Endothelial cell of umbilical vein (primary cell): Measurements from ENCODE around the gene EN2. TPM values are rescaled to one million over a fixed set of nuclear protein-coding genes. Genes with fewer than 3 reads are reported as not detected.
A peak's percentile ranks its signal among the peaks of the same experiment; 100 is the strongest.

Experiments used
- BruUV-seq: library from RNA; stranded (reverse); fragments of 400-500 nt; replicated peaks from 2 replicates; lab custom pipeline; 2021; lab: Mats Ljungman, UMichigan
- CTCF ChIA-PET: fragments of 300-600, 350-600 bp; sonication (Branson Sonifier 250); formaldehyde crosslinking; loops from one replicate; lab custom pipeline; 2021; ENCODE audit warnings: antibody characterized with exemption, inconsistent platforms; lab: Charles Lee
- POLR2A ChIA-PET: fragments of 300-600, 350-600 bp; sonication (Branson Sonifier 250); formaldehyde crosslinking; loops from one replicate; lab custom pipeline; 2021; ENCODE audit warnings: antibody characterized with exemption, inconsistent platforms; lab: Charles Lee
- DNase-seq: peaks from one replicate; pipeline ENCODE4 v3.0.0-alpha.2; 2011; ENCODE audit warnings: low read depth, low spot score
- FAIRE-seq: peaks from 2 replicates; lab custom pipeline; 2011; peaks lifted over from hg19 to GRCh38; lab: Jason Lieb, UNC
- H2AFZ ChIP-seq: 2 replicates; pipeline ENCODE4 v1.6.0; 2012; ENCODE audit warnings: low read depth, low read length, control low read depth, inconsistent platforms
- H3K27ac ChIP-seq: 2 replicates; pipeline ENCODE4 v1.5.1; 2011; ENCODE audit warnings: low read depth, mild to moderate bottlenecking, control low read depth, low read length, moderate library complexity; ENCODE audit not compliant: insufficient read depth
- H3K27me3 ChIP-seq, 2 experiments: 2 replicates each; pipeline versions ENCODE4 v1.6.0 to v1.6.1; 2011; ENCODE audit warnings: low read length in 2 of 2, mixed read lengths in 1 of 2; ENCODE audit not compliant: control insufficient read depth in 2 of 2, insufficient read depth in 2 of 2
- H3K36me3 ChIP-seq, 2 experiments: 2 replicates in 1 of 2; 3 replicates in 1 of 2; pipeline ENCODE4 v1.5.1; 2011; ENCODE audit warnings: low read length in 2 of 2, mild to moderate bottlenecking in 1 of 2, moderate library complexity in 1 of 2; ENCODE audit not compliant: control insufficient read depth in 2 of 2, insufficient read depth in 2 of 2; ENCODE audit errors: extremely low read depth in 1 of 2
- H3K4me1 ChIP-seq: 3 replicates; pipeline ENCODE4 v1.5.1; 2011; ENCODE audit warnings: mild to moderate bottlenecking, low read length; ENCODE audit not compliant: control insufficient read depth, insufficient read depth; ENCODE audit errors: extremely low read depth
- H3K4me2 ChIP-seq: 2 replicates; pipeline ENCODE4 v1.6.1; 2011; ENCODE audit warnings: low read length, control low read depth, mixed read lengths; ENCODE audit not compliant: insufficient read depth
- H3K4me3 ChIP-seq, 3 experiments: fragments of 200-600 bp in 1 of 3; sonication (generic), shearing (Covaris generic) in 1 of 3; replicated peaks in 1 of 3; 2 replicates each; pipeline ENCODE4 v1.5.1; 2011 to 2016; ENCODE audit warnings: control low read depth in 3 of 3, low read length in 3 of 3, mild to moderate bottlenecking in 2 of 3, inconsistent platforms in 1 of 3, low read depth in 1 of 3, moderate library complexity in 1 of 3; ENCODE audit not compliant: insufficient read depth in 1 of 3
- H3K79me2 ChIP-seq: 2 replicates; pipeline ENCODE4 v1.6.0; 2012; ENCODE audit warnings: low read length, inconsistent platforms; ENCODE audit not compliant: control insufficient read depth, insufficient read depth
- H3K9ac ChIP-seq: replicated peaks from 2 replicates; pipeline ENCODE3; 2011; ENCODE audit warnings: low read length, control low read depth; ENCODE audit not compliant: insufficient read depth; ENCODE audit errors: extremely low read depth
- H3K9me1 ChIP-seq: replicated peaks from 3 replicates; pipeline ENCODE4 v1.6.0; 2011; ENCODE audit warnings: mild to moderate bottlenecking, low read length; ENCODE audit not compliant: control insufficient read depth, insufficient read depth; ENCODE audit errors: extremely low read depth
- H3K9me3 ChIP-seq: replicated peaks from 2 replicates; pipeline ENCODE4 v1.5.1; 2012; ENCODE audit warnings: low read length, inconsistent platforms; ENCODE audit not compliant: control insufficient read depth, insufficient read depth
- H4K20me1 ChIP-seq: replicated peaks from 2 replicates; pipeline ENCODE3; 2011; ENCODE audit warnings: mild to moderate bottlenecking, low read length; ENCODE audit not compliant: control insufficient read depth, insufficient read depth; ENCODE audit errors: extremely low read depth
- EZH2 ChIP-seq: IDR thresholded peaks from 2 replicates; pipeline ENCODE4 v1.6.1; 2012; ENCODE audit warnings: borderline replicate concordance, low read depth, mild to moderate bottlenecking, moderate library complexity, low read length, inconsistent platforms; ENCODE audit not compliant: severe bottlenecking
- MAX ChIP-seq: IDR thresholded peaks from 2 replicates; pipeline ENCODE4 v1.6.1; 2011; ENCODE audit not compliant: insufficient read depth, insufficient read length
- MYC ChIP-seq: IDR thresholded peaks from one replicate; pipeline ENCODE4 v1.6.1; 2011; ENCODE audit warnings: mild to moderate bottlenecking, low read depth, low read length
- POLR2A ChIP-seq: IDR thresholded peaks from 2 replicates; pipeline ENCODE4 v1.6.1; 2012; ENCODE audit warnings: low read depth, mild to moderate bottlenecking, control low read depth, low read length
- dilution Hi-C: fragments of 300-500 bp; cut with MboI; formaldehyde crosslinking; loops from one replicate; pipeline ENCODE4 v1.15.0; 2019; ENCODE audit warnings: low sequenced_read_pairs; ENCODE audit not compliant: extremely low pct_ligation_motif_present
- intact Hi-C: fragments of 100-400 bp; cut with micrococcal nuclease; formaldehyde crosslinking; loops from one replicate; pipeline ENCODE4 v1.10.0; 2022
- polyA plus RNA-seq, 4 experiments: library from polyadenylated mRNA; depleted of rRNA in 3 of 4; stranded (reverse) in 3 of 4; unstranded in 1 of 4; fragments of >200 nt; gene quantifications; 2 replicates each; pipeline versions ENCODE4 v1.2.1 to v1.2.3, GENCODE V29; 2011 to 2012; ENCODE audit warnings: missing spikeins in 1 of 4
- total RNA-seq: library from RNA; stranded (reverse); gene quantifications from 2 replicates; pipeline ENCODE4 v1.2.3, GENCODE V29; 2021

EN2 gene
- total and polyA plus RNA-seq, 2 donors (not counting 3 experiments of a cell fraction or from before 2014, with no cell fraction given) = not detected

- dilution Hi-C loops = no loop called here
- TF ChIP-seq EZH2 = peak; percentile 78
- no peak for TF ChIP-seq MAX
- no peaks in the 10 kb centered on the region for H3K9me1 ChIP-seq
- intact Hi-C loops = no loop called here
- H3K4me3 ChIP-seq = no peak overlapping the region
- no peak overlapping the region for H3K27ac ChIP-seq
- H2AFZ ChIP-seq = no peak overlapping the region
- ChIA-PET CTCF (no interaction called here), POLR2A (no interaction called here)
- FAIRE-seq (no peak), DNase-seq (no peak)
- H3K27me3 ChIP-seq = peaks cover 57 to 66% of the 10 kb centered on the region in 2 experiments
- no peaks in the 10 kb centered on the region for H3K36me3 ChIP-seq
- H3K9me3 ChIP-seq = no peaks in the 10 kb centered on the region
- no TSS peak for BruUV-seq
- H3K4me2 ChIP-seq = no peak overlapping the region
- H4K20me1 ChIP-seq = no peaks in the 10 kb centered on the region
- no peaks in the 10 kb centered on the region for H3K4me1 ChIP-seq
- H3K79me2 ChIP-seq = no peaks in the 10 kb centered on the region
- no peak overlapping the region for H3K9ac ChIP-seq
Measured at GRCh38 chr7:155448632-155449007, 9.3 kb upstream of the EN2 start.

GRCh38 chr7:155449008-155449868 lies 8.7 kb upstream of the EN2 start:
- no peak for FAIRE-seq
- CTCF ChIA-PET = no interaction called here
- TF ChIP-seq MYC (no peak), EZH2 (peak; percentile 51), POLR2A (no peak)
- H3K9me3 ChIP-seq = no peaks in the 10 kb centered on the region
- POLR2A ChIA-PET = no interaction called here
- no peak overlapping the region for H3K4me3 ChIP-seq
- no peaks in the 10 kb centered on the region for H3K79me2 ChIP-seq
- no peak overlapping the region for H2AFZ ChIP-seq
- H3K27ac ChIP-seq = no peak overlapping the region
- H3K9ac ChIP-seq = no peak overlapping the region
- H4K20me1 ChIP-seq = no peaks in the 10 kb centered on the region
- no peak overlapping the region for H3K4me2 ChIP-seq
- no peaks in the 10 kb centered on the region for H3K36me3 ChIP-seq
- intact Hi-C loops (no loop called here), dilution Hi-C loops (no loop called here)
- peaks cover 61 to 71% of the 10 kb centered on the region in 2 experiments for H3K27me3 ChIP-seq
- H3K4me1 ChIP-seq = no peaks in the 10 kb centered on the region
- no TSS peak for BruUV-seq
- no peak for DNase-seq
- no peaks in the 10 kb centered on the region for H3K9me1 ChIP-seq
